Measurements from ENCODE around the gene RUBCN.

DNA sequence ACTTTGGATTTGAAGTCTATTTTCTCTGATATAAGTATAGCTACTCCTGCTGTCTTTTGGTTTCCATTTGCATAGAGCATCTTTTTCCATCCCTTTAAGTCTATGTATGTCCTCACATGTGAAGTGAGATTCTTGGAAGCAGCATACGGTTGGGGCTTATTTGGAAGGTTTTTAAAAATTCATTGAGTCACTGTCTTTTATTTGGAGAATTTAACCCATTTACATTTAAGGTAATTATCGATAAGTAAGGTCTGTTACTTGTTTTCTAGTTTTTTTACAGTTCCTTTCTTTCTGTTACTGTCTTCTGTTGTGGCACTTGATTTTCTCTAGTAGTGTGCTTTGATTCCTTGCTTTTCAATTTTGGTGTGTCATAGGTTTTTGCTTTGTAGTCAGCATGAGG is 14.0 kb downstream of the RUBCN start:
- no peak for TF ChIP-seq RBM22 (optimal IDR thresholded peaks at IDR 0.05; ENCODE audit: low read length)
- TF ChIP-seq MEIS2 (CRISPR knock-in tag; IDR thresholded peaks at IDR 0.05), result no peak
- no peak for TF ChIP-seq SIN3B (IDR thresholded peaks at IDR 0.05; ENCODE audit: low read length)
- no peak for TF ChIP-seq ZNF350 (CRISPR knock-in tag; IDR thresholded peaks at IDR 0.05; ENCODE audit: borderline replicate concordance, low read depth)
- no peak for TF ChIP-seq RFXAP (CRISPR knock-in tag; IDR thresholded peaks at IDR 0.05; ENCODE audit: borderline replicate concordance)
- TF ChIP-seq, protein P1, sequence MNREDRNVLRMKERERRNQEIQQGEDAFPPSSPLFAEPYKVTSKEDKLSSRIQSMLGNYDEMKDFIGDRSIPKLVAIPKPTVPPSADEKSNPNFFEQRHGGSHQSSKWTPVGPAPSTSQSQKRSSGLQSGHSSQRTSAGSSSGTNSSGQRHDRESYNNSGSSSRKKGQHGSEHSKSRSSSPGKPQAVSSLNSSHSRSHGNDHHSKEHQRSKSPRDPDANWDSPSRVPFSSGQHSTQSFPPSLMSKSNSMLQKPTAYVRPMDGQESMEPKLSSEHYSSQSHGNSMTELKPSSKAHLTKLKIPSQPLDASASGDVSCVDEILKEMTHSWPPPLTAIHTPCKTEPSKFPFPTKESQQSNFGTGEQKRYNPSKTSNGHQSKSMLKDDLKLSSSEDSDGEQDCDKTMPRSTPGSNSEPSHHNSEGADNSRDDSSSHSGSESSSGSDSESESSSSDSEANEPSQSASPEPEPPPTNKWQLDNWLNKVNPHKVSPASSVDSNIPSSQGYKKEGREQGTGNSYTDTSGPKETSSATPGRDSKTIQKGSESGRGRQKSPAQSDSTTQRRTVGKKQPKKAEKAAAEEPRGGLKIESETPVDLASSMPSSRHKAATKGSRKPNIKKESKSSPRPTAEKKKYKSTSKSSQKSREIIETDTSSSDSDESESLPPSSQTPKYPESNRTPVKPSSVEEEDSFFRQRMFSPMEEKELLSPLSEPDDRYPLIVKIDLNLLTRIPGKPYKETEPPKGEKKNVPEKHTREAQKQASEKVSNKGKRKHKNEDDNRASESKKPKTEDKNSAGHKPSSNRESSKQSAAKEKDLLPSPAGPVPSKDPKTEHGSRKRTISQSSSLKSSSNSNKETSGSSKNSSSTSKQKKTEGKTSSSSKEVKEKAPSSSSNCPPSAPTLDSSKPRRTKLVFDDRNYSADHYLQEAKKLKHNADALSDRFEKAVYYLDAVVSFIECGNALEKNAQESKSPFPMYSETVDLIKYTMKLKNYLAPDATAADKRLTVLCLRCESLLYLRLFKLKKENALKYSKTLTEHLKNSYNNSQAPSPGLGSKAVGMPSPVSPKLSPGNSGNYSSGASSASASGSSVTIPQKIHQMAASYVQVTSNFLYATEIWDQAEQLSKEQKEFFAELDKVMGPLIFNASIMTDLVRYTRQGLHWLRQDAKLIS (CRISPR knock-in tag; IDR thresholded peaks at IDR 0.05), result no peak
